ENCODE results near the gene ARHGAP20.
"Not testable (repeated sequence)": the region's sequence is repeated elsewhere in the genome, so short reads cannot be mapped to it uniquely, and the experiment has no call there.

The ARHGAP20 gene

DNA sequence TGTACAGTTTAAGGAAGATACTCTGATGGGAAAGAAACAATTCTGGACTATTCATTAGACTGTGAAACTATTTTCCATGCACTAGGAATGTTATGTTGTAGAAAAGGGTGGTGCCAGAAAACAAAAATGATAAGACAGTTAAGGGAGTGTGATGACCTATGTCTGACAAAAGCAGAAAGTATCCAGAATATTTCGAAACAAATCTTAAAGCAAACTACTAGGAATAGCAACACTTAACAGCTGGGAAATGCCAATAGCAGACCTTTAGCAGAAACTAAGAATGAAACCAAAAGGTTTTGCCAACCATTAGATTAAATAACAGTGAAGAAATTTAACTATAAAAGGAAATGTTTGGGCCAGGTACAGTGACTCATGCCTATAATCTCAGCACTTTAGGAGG is 3.3 kb upstream of the ARHGAP20 start:
- DNase-seq (ENCODE audit: low spot score): no peak

DNA sequence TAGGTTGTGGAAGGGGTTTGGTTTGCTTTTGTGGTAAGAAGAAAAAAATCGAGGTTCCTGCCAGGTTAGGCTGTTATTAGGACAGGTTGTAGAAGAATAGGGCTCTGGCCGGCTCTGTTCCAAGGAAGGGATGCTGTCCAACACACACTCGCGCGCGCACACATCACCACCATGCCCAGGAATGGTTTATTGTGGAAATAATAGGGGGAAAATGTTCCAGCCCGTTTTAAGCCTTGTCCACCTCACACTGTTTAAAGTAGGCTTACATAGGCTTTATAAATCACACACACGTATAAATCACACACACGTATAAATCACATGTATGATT is 1.2 kb upstream of the ARHGAP20 start:
- no peak for DNase-seq (ENCODE audit: low spot score)

DNA sequence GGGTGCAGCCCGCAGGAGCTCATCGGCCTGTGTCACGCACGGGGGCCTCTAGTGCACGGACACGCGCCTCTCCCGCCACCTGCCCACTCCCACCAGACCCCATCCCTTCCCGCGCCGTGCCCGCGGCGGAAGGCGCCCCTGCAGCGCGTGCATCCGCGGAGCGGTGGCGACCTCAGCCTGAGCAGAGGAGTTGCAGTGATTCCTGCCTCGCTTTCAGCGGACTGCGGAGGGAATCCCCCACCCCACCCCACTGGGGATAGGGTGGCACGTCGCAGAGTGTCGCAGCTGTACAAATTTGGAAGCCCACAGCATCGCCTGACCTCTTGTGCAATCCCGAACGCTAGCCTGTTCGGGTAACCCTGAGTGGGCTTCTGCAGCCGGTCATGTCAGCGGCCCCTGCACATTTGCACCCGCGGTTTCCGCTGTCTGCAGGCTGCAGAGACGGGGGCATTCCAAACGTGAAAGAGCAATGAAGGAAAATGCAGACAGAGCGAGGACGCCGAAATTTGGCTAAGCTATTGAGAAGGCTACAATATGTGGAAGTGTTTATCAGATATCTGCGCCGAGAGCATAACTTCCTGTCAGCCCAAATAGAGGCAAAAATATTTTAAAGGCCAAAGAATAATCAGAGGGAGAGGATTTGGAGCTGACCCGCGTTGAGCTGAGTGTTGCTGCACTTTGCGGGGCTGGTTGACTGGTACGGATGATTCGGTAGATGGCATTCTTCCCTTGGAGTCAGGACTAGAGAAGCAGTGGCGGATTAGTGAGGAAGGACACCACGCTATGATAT is 617 bp upstream of the ARHGAP20 start:
- no peak for DNase-seq (ENCODE audit: low spot score)

DNA sequence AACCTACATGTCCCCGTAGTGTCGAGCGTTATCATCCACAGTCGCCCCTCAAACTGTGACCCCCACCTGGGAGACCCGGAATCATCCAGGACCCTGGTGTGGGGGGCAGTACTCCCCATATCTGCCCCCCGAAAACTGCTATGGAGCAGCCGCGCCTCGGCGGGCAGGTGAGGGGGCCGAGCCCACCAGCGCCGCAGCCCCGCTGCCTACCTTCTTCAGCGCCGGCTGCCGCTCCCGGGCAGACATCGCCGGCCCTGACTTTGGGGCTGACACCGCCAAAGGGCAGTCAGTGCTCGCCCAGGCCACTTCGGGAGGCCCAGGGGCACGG is 825 bp downstream of the ARHGAP20 start:
- DNase-seq (ENCODE audit: low spot score): no peak

DNA sequence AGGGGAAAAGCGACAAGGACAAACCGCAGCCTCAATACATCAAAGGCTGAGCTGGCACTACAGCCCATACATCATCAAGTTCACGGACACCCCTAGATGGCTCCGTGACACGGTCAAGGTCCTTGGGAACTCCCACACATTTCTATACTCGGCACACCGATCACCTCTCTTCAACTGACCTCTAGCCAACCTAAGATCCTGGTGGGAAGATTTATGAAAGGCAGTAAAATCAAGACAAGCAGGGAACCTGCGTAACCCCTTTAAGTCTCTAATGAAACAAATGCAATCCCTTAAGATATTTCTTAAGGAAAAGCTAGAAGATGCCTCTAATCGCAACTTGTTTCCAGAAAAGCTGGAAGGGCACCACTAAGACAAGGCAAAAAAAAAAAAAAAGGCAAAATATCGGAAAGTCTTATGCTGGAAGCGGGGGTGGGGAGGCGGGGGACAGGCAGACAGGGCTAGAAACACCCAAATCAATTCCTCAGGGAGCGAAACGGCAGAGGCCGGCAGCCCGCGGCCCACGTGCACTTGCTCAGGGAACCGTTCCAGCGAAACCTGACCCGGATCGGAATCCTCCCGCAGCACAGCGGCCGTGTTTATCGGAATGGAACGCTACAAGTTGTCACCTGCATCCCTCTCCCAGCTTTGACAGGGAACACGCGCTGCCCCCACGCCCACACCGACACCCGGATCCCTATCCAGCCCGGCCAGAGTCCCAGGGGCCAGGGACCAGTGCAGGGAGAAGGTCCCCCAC is 1.4 kb downstream of the ARHGAP20 start:
- no peak for DNase-seq (ENCODE audit: low spot score)

DNA sequence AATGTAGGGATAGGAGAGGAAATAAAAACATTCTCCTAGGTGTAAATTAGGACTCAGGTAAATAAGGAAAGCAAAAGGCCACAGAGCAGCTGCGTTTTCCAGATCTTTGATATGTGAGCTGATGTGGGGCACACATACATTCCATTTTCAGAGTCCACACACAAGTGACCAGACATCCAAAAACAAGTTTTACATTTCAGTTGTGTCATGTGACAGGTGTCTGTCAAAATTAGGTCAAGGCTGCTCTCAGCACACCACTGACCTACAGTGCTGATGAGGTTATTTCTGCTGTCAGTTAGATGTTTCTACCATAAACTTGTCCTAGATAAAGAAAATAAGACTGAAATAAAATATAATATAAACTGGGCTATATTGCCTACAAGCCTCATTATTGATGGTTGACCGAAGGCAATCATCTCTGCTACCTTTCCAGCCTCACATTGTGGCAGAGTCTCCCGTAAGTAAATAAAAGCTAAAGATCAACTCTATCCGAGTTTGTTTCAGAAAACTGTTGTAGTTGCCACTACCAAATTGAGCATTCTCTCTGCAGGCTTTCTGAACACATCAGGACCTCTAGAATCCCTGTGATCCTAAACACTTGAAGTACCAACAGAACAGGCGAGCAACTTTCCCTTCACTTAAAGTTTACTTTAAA is 7.9 kb downstream of the ARHGAP20 start:
- DNase-seq (ENCODE audit: low spot score): no peak

DNA sequence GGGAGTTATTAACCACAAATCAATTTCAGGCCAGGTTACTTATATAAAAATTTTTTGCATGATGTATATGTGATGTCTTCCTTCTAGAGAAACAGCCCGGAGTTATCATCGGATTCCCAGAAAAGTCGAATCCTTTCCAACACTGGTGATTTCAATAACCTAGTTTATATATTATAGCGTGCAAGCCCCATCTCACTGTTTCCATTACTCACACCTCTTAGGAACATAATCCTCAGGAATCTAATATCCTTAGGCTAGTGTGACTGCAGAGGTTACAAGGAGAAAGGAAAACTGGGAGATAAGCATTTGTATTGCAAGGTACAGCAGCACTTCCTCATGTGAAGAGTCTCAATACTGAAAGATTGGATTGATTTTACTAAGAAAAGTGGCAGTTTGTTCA is 20.3 kb downstream of the ARHGAP20 start:
- no peak for DNase-seq (ENCODE audit: low spot score)

DNA sequence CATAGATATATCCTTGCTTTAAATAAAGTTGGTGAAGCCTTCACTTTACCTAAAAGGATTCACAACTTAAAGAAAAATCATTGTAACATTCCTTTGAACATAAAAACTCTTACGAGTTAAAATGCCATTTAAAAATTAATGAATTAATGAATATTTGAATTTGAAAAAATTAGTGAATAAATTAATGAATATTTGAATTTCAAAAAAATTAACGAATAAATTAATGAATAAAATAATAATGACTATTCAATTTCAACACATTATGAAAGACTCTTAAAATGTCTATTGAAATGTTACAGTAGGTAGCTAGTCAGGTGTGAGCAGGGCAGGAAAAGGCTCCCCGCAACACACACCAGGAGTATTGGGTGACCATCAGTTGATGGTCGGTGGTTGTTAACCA is 22.9 kb downstream of the ARHGAP20 start:
- no peak for DNase-seq (ENCODE audit: low spot score)

DNA sequence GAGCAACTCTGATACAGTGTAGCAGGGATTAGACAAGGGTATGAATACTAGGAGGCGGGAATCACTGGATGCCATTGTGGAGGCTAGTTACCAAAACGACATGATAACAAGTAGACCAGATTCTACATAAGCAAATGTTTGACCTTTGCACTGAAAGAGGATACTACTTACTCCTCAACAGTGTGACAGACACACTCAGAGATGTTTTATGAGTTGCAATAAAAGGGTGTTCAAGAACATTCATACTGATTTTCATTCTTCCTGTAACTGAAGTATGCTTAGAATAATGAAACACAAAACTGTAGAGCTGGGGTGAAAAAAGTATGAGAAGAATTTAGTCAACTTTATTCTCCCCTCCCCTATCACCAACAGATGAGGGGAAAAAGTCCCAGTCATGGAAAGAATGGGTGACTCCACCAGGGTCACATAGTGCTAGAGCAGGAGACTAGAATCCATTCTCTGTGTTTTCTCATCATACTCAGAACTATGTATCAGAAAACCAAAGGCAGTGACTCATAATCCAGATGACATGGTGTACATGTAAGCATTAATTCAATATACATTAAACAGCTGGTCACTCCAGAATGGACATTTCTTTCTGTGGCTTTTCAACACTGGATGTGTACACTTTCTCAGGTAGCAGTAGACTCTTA is 32.8 kb downstream of the ARHGAP20 start:
- no peak for DNase-seq (ENCODE audit: low spot score)

DNA sequence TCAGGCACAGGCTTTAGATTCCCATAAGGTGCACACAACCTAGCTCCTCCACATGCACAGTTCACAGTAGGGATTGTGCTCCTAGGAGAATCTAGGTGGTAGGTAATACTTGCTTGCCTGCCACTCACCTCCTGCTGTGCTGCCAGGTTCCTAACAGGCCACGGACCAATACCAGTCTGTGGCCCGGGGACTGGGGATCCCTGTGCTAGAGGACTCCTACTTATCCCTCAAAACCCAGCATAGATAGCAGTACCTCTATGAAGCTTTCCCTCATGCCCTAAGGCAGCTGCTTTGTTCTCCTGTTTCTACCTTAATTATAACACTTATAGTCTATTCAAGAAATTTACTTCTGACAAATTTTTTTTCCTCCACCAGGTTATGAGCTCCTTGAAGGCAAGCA is 36.7 kb downstream of the ARHGAP20 start:
- DNase-seq (ENCODE audit: low spot score): no peak

DNA sequence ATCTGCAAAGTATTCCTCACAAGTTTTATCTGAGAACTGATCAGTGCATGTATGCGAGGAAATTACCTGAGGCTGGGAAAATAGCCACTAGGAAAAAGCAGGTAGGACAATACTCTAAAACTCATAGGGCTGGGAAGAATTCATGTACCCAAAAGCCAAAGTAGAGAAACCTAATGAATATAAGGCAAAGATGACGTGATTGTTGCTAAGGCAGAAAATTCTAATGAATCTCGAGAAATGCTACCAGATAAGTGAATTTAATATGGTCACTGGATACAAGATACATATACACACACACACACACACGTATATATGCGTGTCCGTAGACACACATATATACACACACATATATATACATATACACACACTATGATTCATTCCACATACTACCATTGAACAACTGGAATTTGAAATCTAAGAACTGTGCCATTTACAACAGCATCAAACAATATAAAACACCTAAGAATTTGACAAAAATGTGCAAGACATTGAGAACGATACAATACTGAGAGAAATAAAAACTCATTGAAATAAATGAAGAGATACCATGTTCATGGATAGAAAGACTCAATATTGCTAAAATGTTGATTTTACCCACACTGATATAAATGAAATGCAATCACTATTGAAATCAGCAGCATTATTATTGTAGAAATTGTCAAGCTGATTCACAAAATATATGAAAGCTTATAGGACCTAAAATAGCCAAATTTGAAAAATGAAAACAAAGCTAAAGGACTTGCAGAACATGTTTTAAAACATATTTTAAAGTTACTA is 46.4 kb downstream of the ARHGAP20 start:
- DNase-seq (ENCODE audit: low spot score): no peak

DNA sequence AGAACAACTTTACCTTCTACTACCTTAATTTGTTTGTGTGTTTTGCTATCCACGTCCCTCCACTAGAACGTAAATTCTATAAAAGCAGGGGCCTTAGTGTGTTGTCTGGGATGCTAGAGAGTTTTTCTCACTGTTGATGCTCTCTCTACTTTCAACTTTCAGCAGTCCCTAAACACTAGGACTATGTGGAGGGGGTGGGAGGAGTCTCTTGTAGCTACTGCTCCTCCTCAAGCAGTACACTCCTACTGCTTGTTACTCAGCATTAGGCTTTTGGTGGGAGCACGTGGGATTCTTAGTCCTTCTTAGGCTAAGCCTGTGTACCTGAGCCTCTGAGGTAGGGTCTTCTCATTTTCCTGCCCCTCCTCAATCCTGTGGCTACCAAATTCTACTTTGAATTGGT is 56.3 kb downstream of the ARHGAP20 start:
- DNase-seq (ENCODE audit: low spot score): no peak

DNA sequence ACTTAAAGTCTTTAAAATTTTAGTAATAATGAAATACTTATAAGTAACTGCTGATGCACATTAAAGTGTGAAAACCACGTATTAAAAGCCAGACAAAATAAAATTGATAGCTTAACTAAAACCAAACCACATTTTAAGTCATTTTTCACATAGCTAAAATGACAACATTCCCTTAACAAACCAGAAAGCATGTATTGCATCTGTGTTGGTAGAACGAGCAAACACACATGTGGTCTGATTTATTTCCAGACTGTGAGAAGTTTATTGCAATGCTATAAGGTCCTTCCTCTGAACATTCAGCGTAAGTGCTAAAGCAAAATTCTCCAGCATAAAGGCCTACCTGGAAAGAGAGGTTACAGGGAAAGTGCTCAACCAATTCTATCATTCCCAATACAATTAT is 57.8 kb downstream of the ARHGAP20 start:
- no peak for DNase-seq (ENCODE audit: low spot score)

DNA sequence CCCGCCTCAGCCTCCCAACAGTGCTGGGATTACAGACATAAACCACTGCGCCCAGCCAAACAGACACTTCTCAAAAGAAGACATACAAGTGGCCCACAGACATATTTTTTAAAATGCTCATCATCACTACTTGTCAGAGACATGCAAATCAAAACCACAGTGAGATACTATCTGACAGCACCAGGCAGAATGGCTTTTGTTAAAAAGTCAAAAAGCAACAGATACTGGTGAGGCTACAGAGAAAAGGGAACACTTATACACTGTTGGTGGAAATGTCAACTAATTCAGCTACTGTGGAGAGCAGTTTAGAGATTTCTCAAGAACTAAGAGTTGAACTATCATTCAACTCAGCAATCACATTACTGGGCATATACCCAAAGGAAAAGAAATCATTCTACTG is 67.0 kb downstream of the ARHGAP20 start:
- DNase-seq (ENCODE audit: low spot score): no peak

DNA sequence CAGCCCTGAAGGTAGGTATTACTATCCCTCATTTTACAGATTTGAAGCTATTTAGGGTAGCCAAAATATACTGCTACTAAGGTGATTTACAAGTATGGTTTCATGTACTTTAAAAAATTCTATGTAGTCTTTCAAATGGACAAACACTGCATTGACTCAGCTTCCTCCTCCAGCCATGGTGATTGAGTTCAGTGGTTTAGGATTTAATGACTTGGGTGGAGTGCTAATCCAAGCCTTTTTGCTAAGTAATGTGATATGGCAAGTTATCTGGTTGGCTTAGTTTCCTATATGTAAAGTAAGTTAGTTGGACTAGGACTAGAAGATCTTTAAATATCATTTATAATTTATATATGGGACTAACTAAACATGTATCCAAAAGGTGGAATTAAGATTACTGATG is 77.9 kb downstream of the ARHGAP20 start:
- no peak for DNase-seq (ENCODE audit: low spot score)

DNA sequence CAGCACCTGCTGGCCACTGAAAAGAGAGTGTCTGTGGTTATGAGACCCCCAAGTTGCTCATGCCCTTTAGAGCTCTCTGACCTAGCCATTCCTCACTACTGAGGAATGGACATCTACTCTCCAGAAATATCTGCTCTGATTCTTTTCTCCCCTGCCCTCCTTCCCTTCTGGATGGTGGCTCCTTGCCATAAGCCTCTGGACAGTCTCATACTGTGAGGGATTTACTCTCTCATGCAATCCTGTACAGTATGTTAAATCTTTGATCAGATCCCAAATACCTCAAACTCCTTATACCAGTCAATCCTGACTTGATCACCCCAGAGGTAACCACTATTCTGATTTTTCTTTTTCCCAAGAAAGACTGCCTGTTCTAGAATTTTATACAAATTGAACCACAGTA is 80.7 kb downstream of the ARHGAP20 start:
- DNase-seq (ENCODE audit: low spot score): no peak

DNA sequence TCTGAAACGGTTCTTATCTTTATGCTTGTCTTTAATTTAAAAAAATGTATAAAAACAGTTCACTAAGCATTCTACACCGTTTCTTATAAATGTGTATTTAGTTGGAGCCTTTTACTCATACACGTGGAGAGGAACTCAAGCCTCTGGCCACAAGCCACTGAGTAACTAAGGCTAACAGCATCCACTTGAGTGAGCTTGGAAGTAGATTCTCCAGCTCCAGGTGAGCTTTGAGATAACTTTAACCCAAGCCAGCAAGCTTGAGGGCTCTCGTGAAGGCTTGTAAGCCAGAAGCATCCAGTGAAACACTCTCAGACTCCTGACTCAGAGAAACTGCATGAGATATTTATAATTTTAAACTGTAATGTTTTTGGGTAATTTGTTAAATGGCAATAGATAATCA is 82.6 kb downstream of the ARHGAP20 start:
- no peak for DNase-seq (ENCODE audit: low spot score)

DNA sequence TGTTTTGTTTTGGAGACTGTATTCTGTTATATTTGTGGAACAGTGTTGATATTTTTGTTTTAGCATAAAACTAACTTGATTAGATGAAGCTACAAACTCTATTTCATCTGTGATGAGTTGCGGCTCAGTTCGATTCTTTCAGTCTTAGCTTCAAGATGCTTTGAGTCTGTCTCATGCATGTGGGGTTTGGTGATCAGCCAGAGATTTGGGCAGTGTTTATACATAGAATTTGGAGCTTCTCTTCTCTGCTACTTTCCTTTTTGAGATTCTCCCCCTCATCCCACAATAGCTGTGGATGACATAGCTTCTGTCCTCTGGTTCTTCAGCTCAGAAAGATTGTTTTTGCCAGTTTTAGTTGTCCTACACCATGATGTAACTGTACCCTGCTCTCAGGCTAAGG is 90.4 kb downstream of the ARHGAP20 start:
- DNase-seq (ENCODE audit: low spot score): no peak

DNA sequence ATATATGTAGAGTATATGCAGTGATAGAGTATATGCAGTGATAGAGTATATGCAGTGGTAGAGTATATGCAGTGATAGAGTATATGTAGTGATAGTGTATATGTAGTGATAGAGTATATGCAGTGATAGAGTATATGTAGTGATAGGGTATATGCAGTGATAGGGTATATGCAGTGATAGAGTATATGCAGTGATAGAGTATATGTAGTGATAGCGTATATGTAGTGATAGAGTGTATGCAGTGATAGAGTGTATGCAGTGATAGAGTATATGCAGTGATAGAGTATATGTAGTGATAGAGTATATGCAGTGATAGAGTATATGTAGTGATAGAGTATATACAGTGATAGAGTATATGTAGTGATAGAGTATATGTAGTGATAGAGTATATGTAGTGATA is 92.9 kb downstream of the ARHGAP20 start:
- DNase-seq (ENCODE audit: low spot score): not testable (repeated sequence)

DNA sequence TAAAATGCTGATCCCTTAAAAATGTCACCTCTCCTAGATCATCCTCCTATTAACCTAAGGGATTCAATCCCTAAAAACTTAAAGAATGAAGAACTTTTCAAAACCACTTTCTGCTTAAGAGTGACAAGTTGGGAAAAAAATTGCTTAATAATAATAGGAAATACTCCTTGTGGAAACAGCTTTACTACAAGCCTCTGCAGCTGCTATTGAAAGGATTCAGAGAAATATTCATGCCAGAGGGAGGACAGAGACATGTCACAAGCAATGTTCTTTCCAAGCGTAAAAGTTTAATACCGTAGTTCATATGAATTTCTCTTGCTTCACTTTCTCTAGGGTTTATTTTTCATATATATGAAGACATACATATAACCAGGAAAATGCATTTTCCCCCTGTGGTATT is 98.2 kb downstream of the ARHGAP20 start:
- no peak for DNase-seq (ENCODE audit: low spot score)

DNA sequence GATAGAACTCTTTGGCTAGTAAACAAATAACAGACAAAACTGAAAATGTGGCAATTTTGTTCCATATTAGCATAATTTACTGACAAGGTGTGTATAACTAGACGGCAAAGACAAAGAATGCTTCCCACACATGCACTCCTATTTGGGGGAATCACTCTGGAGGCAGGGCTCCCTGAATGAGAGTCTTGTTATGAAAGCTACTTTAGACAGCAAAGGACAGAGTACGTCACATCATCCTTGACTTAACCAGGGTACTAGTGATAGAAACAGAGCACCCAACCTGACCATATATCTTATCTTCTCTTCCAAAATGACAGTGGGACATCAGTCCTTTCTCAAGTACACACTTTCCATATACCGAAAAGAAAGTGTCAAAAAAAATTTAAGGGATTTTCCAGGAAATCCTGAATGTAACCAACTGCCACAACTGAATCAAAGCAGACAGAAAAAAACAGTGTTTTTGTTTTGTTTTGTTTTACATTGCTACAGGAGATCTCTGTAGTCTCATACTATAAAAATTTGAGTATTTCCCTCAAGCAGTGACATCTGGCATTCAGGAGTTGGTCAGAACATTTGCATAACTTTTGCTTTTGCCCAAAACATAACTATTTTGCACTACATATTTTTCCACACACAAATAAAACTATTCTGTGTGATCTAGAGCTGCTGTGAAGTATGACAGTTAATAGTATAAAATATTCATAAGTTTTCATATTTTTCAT is 98.9 kb downstream of the ARHGAP20 start:
- DNase-seq (ENCODE audit: low spot score): no peak

DNA sequence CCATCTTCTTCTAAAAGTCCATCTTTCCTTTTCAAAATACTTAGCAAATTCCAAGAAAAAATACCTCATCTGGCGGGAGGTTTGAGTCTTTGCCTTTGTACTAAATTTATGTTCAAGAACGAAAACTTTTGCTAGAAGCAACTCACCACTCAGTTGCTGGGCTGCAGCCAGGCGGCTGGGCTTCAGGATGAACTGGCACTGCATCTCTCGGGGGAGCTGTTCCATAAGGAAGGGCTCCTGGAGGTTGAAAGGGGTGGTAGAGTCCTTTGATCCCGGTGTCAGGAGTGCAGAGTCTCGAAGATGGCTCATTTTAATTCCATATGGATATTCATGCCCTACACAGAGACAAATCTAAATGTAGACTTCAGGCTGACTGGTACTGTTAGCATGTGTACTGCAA is 105.8 kb downstream of the ARHGAP20 start:
- no peak for DNase-seq (ENCODE audit: low spot score)
